NCI-H1930 (cell line): Measurements from ENCODE around the gene TMEM126B.
"Not testable (repeated sequence)": the region's sequence is repeated elsewhere in the genome, so short reads cannot be mapped to it uniquely, and the experiment has no call there.

Experiments used
- DNase-seq, 2 experiments: peaks; one replicate each; lab custom pipeline; 2025; lab: John Stamatoyannopoulos, UW

TMEM126B gene

DNA sequence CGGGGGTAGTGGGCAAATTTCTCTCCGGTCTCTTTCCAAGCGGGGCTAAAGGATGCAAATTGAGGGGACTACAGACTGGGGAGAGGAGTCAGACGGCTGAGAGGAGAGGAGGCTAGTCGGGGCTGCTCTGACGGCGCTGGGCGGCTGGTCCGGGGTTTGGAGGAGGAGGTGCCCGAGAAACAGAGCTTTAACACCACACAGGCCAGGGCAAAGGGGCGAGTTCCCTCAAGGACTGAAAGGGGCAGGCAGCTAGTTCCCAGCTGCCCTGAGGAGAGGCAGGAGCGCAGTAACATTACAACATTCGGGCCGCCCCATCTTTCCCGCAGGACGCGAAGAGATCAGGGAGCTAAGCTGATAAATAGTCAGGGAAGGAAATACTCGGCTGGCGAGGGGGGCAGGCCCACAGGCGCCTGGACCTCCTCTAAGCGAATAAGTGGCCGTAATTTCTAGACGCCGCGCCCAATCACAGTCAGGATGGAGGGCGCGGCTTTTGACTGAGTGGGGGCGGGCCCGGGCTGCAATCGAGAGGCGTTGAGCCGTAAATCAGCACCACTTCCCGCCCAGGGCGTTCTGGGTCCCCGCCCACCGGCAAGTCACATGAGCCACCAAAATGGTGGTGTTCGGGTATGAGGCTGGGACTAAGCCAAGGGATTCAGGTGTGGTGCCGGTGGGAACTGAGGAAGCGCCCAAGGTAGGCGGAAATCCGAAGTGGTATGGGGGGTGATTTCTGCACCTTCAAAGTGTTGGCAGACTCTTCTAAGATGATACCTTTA, at the start of gene TMEM126B:
Gene TMEM126B, plus strand, starts transcription at position 596 of the 773 bp plus-strand sequence. Its CDS starts 15 bp downstream, at position 611.
- DNase-seq: peak; percentile 95

- no peak for DNase-seq
These were observed 46.3 kb upstream of the TMEM126B start for GRCh38 chr11:85582111-85582510.

- DNase-seq: no peak
These were observed 39.0 kb upstream of the TMEM126B start for GRCh38 chr11:85589373-85589772.

- peak; percentile 24 to 30 for DNase-seq
These were observed 37.4 kb upstream of the TMEM126B start for GRCh38 chr11:85590848-85591483.

DNA sequence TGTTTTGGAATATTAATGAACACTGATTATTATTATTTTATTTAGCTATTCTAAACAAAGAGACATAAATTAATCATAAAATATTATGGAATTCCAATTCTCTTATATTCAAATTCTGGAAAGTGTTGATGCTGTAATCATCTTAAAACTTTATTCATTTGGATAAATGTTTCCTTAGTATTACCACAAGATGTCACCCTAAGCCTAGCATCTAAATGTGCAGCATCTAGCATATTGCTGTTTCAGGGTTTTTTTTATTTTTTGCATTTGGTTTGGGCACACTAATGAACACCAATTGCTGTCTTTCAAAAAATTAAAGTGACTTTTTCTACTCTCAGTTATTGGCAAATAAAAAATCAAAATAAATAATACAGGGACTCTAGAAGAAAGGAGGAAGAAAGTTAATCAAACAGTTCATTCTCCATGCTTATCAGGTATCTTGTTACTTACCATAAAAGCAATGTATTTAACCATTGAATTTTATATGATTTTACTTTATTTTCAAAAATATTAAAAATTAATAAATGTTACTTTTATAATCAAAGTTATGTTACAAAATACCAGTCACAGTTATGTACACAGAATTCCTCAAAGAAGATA, 33.0 kb upstream of the TMEM126B start:
- DNase-seq: peak; percentile 1 to 29

DNA sequence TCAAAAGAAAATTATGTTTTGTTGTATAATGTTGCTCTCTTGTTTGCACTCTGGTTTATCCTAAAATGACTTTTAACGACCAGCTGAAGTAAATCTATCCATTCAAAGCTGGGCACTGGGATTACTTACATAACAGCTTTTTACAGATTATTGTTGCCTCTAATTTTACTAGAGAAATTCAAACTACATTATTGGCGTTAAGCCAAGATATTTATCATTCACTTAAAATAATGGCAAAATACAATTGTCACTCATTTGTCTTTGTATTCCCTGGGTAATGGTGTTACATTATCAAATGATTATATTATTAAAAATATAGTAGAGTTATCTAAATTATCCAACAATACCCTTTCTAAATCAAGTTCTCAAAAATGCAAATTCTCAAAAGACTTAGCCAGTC, 31.5 kb upstream of the TMEM126B start:
- peak; percentile 30 to 42 for DNase-seq

GRCh38 chr11:85599083-85599482, 29.3 kb upstream of the TMEM126B start:
- DNase-seq: no peak

GRCh38 chr11:85602526-85603213, 25.7 kb upstream of the TMEM126B start:
- DNase-seq: no peak

DNA sequence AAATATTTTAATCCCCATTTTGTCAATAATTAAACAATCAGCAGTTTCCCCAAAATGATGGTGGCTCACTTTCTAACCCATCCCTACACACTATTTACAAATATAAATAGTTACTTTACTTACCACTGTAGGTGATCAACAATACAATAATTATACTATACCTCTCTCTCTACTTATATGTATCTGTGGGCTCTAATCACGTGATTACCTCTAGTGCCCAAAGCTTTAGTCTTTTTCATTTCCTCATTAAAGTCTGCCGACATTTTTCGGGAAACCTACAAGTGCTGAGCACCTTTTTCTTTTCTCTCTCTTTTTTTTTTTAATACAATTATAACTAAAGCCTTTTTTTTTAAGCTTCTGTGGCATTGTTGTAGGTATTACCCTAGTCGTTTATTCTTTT, 25.2 kb upstream of the TMEM126B start:
- DNase-seq: no peak

DNA sequence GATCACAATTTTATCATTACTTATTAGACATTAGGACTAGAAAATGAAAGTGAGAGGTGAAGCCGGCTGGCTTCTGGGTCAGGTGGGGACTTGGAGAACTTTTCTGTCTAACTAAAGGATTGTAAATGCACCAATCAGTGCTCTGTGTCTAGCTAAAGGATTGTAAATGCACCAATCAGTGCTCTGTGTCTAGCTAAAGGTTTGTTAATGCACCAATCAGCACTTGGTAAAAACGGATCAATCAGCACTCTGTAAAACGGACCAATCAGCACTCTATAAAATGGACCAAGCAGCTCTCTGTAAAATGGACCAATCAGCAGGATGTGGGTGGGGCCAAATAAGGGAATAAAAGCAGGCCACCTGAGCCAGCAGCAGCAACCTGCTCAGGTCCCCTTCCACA, 22.2 kb upstream of the TMEM126B start:
- not testable (repeated sequence) for DNase-seq

GRCh38 chr11:85608621-85609020, 19.8 kb upstream of the TMEM126B start:
- not testable (repeated sequence) for DNase-seq

GRCh38 chr11:85609286-85609685, 19.1 kb upstream of the TMEM126B start:
- not testable (repeated sequence) for DNase-seq

DNA sequence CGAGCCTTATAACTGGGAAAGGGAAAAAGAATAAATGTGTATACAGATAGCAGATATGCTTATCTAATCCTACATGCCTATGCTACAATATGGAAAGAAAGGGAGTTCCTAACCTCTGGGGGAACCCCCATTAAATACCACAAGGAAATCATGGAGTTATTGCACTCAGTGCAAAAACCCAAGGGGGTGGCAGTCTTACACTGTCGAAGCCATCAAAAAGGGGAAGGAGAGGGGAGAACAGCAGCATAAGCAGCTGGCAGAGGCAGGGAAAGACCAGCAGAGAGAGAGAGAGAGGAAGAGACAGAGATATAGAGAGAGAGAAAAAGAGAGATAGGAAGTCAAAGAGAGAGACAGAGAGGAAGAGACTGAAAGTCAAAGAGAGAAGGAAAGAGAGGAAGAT, 16.8 kb upstream of the TMEM126B start:
- DNase-seq: not testable (repeated sequence)

- no peak for DNase-seq
These were observed 8.9 kb upstream of the TMEM126B start for GRCh38 chr11:85619499-85619898.

DNA sequence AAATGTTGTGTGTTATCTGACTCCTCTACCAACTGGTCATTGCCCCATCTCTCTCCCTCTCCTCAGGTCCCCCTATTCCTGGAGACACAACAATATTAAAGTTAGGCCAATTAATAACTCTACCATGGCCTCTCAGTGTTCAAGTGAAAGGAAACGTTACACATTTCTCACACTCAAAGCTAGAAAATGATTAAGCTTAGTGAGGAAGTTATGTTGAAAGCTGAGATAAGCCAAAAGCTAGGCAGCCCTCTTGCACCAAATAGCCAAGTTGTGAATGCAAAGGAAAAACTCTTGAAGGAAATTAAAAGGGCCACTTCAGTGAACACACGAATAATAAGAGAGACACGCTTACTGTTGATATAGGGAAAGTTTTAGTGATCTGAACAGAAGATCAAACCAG, 8.1 kb upstream of the TMEM126B start:
- DNase-seq: no peak

- DNase-seq: no peak
These were observed 1.9 kb upstream of the TMEM126B start for GRCh38 chr11:85626496-85626895.

DNA sequence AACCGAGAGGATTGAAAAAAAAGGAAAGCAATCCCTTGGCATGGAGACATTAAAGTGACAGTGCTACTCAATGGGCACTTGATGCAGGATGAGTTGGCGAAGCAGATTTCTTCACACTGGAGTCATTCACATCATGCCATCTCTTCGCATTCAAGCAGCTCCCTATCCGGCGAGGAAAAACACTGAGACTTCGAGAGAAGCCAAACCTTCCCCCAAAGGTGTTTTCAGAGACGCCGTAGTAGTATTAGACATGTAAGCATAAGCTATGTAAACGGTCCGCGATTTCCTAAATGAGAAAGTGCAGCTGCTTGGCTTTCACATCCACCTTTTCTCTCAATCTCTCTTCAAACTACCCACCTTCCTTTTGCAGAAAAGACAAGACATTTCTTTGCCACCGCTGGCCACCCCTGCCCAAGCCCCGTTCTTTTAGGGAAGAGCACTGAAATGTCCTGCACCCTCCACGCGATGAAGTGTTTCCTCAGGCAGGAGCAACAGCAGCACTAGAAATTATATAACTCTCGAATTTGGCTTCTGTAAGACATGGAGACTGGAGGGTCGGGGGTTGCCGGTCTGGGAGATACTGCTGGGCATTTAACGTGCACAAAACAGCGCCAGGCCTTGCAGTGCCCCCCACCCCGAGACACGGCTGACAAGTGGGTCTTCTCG, 928 bp upstream of the TMEM126B start, which contains the start of gene DLG2:
Gene DLG2, minus strand, starts transcription at position 13 of the 666 bp plus-strand sequence.
- no peak for DNase-seq

DNA sequence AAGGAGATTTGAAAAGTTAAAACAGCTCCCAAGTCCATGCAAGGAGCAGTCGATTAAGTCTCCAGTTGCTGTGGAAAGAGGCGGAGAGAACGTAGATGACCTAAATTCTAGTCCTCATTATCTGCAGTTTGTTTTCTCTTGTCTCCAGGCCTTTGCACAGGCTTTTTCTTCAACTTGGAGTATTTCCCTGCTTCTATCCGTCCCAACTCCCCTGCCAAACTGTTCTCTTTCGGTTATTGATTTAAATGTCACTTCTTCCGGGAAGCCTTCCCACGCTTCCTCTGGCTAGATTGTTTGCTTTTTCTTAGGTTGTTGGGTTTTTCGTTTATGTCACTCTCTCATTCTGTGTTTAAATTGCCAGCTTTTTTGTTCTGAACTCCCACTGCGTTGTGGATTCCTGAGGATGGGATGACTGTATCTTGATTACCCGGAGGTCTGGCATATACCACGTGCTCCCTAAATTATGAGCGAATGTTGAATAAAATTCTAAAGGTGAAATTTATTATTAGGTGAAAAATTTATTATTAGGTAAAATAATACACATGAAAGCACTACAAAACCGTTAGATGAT, 463 bp downstream of the TMEM126B start:
- no peak for DNase-seq

DNA sequence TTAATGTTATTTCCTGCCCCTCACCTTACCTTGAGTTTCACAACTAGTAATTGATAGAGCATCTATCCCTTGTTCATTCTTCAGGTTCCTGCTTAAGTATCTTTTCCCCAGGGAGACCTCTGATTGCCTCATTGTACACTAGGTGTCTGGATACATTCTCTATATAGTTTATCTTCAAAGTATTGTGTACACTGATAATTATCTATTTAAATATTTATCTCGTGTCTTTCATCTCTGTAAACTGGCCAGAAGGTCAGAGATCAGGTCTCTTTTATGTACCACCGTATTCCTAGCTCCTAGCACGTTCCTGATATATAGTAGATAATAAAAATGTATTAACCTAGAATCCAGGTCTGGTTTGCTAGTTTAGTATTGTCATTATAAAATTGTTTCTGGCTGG, 6.4 kb downstream of the TMEM126B start:
- no peak for DNase-seq

DNA sequence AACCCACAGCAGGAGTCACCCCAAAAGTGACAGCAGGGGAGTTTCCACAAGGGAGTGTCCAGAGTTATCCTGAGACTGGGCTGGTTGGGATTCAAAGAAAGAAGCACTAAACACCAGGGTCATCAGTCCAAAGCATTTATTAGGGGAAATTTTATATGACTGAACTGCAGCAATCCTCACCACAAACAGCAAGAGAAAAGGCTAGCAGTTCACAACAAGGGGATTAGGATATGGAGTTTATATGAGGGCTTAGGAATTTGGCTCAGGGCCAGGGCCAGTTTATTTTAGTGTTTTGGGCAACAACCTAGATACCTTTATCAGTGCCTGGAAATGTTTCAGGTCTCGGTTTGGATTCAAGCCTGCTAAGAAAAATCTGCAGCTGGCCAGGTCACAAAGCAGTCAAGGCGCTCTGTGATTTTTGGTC, 14.8 kb downstream of the TMEM126B start:
- no peak for DNase-seq

DNA sequence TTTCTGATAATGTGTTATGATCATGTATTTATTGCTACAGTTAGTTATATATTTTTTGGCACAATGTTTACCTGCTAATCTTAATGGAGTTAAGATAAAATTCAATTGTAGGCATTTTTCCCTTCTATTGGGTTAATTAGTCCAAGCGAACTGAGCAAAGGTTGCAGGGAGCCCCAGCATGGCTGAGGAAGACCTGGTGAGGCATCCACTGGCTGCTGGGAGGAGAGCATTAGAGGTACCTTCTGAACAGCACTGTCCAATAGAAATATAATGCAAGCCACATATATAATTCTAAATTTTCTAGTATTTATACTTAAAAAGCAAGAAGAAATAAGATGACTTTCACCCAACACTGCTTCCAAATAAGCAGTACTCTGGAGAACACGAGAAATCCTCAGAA, 18.7 kb downstream of the TMEM126B start:
- DNase-seq: no peak
